Pancreas (tissue), 10 donors: ENCODE results near the gene C3orf22. TPM values are rescaled to one million over a fixed set of nuclear protein-coding genes. Genes with fewer than 3 reads are reported as not detected.

Experiments used
- ATAC-seq, 4 donors: fragments of 200-7000 bp; cut with Tn5 transposase; one replicate each; pipeline versions ENCODE4 v1.8.0 to v1.9.1; 2020; ENCODE audit warnings: mild to moderate bottlenecking in 4 of 4, moderate library complexity in 4 of 4
- DNase-seq, 6 donors: peaks; one replicate each; pipeline ENCODE4 v3.0.0-alpha.2; 2020
- FAIRE-seq: peaks from 2 replicates; lab custom pipeline; 2012; peaks lifted over from hg19 to GRCh38; lab: Jason Lieb, UNC
- H3K27ac ChIP-seq, 4 donors: fragments of 200-600 bp; sonication (generic); 1 replicate in 3 of 4; 2 replicates in 1 of 4; pipeline versions ENCODE4 v1.5.0 to v1.8.0; 2020
- H3K27me3 ChIP-seq, 4 donors: fragments of 200-600 bp; one replicate each; pipeline ENCODE4 v1.8.0; 2021
- H3K36me3 ChIP-seq, 3 donors: fragments of 200-600 bp; sonication (generic) in 1 of 3; one replicate each; pipeline versions ENCODE4 v1.5.0 to v1.8.0; 2020 to 2021
- H3K4me1 ChIP-seq, 3 donors: fragments of 200-600 bp; one replicate each; pipeline ENCODE4 v1.8.0; 2021
- H3K4me3 ChIP-seq, 4 donors: fragments of 200-600 bp; sonication (generic) in 2 of 4; one replicate each; pipeline versions ENCODE4 v1.5.0 to v1.8.0; 2020 to 2021
- H3K9me3 ChIP-seq, 4 donors: fragments of 200-600 bp; one replicate each; pipeline ENCODE4 v1.8.0; 2021
- CTCF ChIP-seq, 4 donors: fragments of 200-600 bp; sonication (generic) in 3 of 4; IDR thresholded peaks; one replicate each; pipeline versions ENCODE4 v1.5.0 to v1.8.0; 2021; ENCODE audit warnings: antibody characterized with exemption in 4 of 4
- WGBS, 2 donors: extraction: QIAGEN DNeasy Blood & Tissue Kit; methylation state at CpG; one replicate each; pipeline ENCODE4 v1.1.7; 2013; 5-methylcytosine and 5-hydroxymethylcytosine counted together
- intact Hi-C, 3 donors: fragments of 100-400 bp; cut with DNase I; formaldehyde crosslinking; loops; one replicate each; pipeline versions ENCODE4 v1.11.1 to v1.14.2; 2022
- polyA plus RNA-seq, 2 donors: library from polyadenylated mRNA; stranded (reverse); fragments of 200-250 nt; gene quantifications; one replicate each; pipeline ENCODE4 v1.2.3, GENCODE V29; 2013
- total RNA-seq, 6 donors: library from RNA; stranded (reverse); fragmentation: NEBNext Ultra II Directional in 4 of 6; extraction: Animal tissue kit (Norgen Biotek cat#: 25700) in 4 of 6; gene quantifications; one replicate each; pipeline versions ENCODE4 v1.2.1 to v1.2.4, GENCODE V29; 2021 to 2023
- donor health status: healthy with polysubstance abuse.
- donor health status: DM: no; HTN: no; CAD: no; lungs with moderate emphysema.
- donor health status: DM: no; HTN: no; CAD: no.
- donor health status: control.
- donor health status: control.
- donor health status: Bipolar disorder and iron deficiency.
- donor health status: DM: yes; HTN: yes; CAD: no.
- donor health status: DM: no; HTN: no; CAD: no.
- donor health status: DM: no; HTN: no; CAD: no.
- donor health status: DM: yes; HTN: yes; CAD: no.

C3orf22 gene
- total and polyA plus RNA-seq, 8 donors, result 0.09 TPM; not detected in 7

GRCh38 chr3:126557761-126558160 lies 971 bp downstream of the C3orf22 start:
- DNase-seq (peak in 1 of 6 donors; percentile 49), ATAC-seq (no peak), FAIRE-seq (no peak)
- Histone ChIP-seq H3K27ac (no peak overlapping the region), H3K27me3 (no peaks in the 10 kb centered on the region), H3K36me3 (no peaks in the 10 kb centered on the region), H3K4me1 (no peaks in the 10 kb centered on the region), H3K9me3 (no peaks in the 10 kb centered on the region), H3K4me3 (no peak overlapping the region)
- TF ChIP-seq CTCF (IDR thresholded peaks at IDR 0.05), result no peak
- intact Hi-C loops, result no loop called here
- 76 to 83% methylated on average over 6 of the region's 6 CpGs for WGBS, 2 donors

- Histone ChIP-seq H3K4me1 (no peaks in the 10 kb centered on the region), H3K27me3 (no peaks in the 10 kb centered on the region), H3K4me3 (no peak overlapping the region), H3K27ac (no peak overlapping the region), H3K36me3 (no peaks in the 10 kb centered on the region), H3K9me3 (no peaks in the 10 kb centered on the region)
- 89 to 91% methylated on average over 11 of the region's 11 CpGs for WGBS, 2 donors
- no peak for TF ChIP-seq CTCF (IDR thresholded peaks at IDR 0.05)
- intact Hi-C loops, result no loop called here
- ATAC-seq (no peak), FAIRE-seq (no peak), DNase-seq (no peak)
These were observed 1.4 kb downstream of the C3orf22 start for GRCh38 chr3:126557415-126557745.

- no peak overlapping the region for H3K27ac ChIP-seq
- FAIRE-seq (no peak), DNase-seq (no peak), ATAC-seq (no peak)
- no peak for TF ChIP-seq CTCF (IDR thresholded peaks at IDR 0.05)
- 84 to 89% methylated on average over 8 of the region's 8 CpGs for WGBS, 2 donors
- H3K4me3 ChIP-seq, result no peak overlapping the region
- no peaks in the 10 kb centered on the region for H3K4me1 ChIP-seq
- intact Hi-C loops, result no loop called here
- H3K36me3 ChIP-seq, result no peaks in the 10 kb centered on the region
- no peaks in the 10 kb centered on the region for H3K9me3 ChIP-seq
- no peaks in the 10 kb centered on the region for H3K27me3 ChIP-seq
These were observed 1.9 kb downstream of the C3orf22 start for GRCh38 chr3:126556637-126557414.

- Histone ChIP-seq H3K27ac (no peak overlapping the region), H3K4me1 (no peaks in the 10 kb centered on the region), H3K4me3 (no peak overlapping the region), H3K27me3 (no peaks in the 10 kb centered on the region), H3K36me3 (no peaks in the 10 kb centered on the region), H3K9me3 (no peaks in the 10 kb centered on the region)
- WGBS, 2 donors, result 70 to 71% methylated on average over 10 of the region's 10 CpGs
- intact Hi-C loops, result no loop called here
- TF ChIP-seq CTCF (IDR thresholded peaks at IDR 0.05), result no peak
- FAIRE-seq (no peak), ATAC-seq (no peak), DNase-seq (peak in 1 of 6 donors; percentile 35)
These were observed 2.7 kb downstream of the C3orf22 start for GRCh38 chr3:126555795-126556636.
